Mucosa of descending colon (tissue), 3 donors: Measurements from ENCODE around the gene LTA4H. TPM values are rescaled to one million over a fixed set of nuclear protein-coding genes. Genes with fewer than 3 reads are reported as not detected.

Experiments
- ATAC-seq: fragments of 200-7000 bp; cut with Tn5 transposase; one replicate; pipeline ENCODE4 v1.9.1; 2020; ENCODE audit warnings: mild to moderate bottlenecking, moderate library complexity
- DNase-seq, 3 donors: peaks; one replicate each; pipeline ENCODE4 v3.0.0-alpha.2; 2020
- H3K36me3 ChIP-seq: fragments of 200-600 bp; one replicate; pipeline ENCODE4 v1.8.0; 2021; ENCODE audit warnings: low read depth, mild to moderate bottlenecking
- H3K4me1 ChIP-seq: fragments of 200-600 bp; one replicate; pipeline ENCODE4 v1.8.0; 2021; ENCODE audit warnings: low read depth, mild to moderate bottlenecking
- H3K4me3 ChIP-seq: fragments of 200-600 bp; one replicate; pipeline ENCODE4 v1.8.0; 2021; ENCODE audit warnings: mild to moderate bottlenecking
- H3K9me3 ChIP-seq: fragments of 200-600 bp; one replicate; pipeline ENCODE4 v1.8.0; 2021; ENCODE audit warnings: mild to moderate bottlenecking
- CTCF ChIP-seq: fragments of 200-600 bp; IDR thresholded peaks from one replicate; pipeline ENCODE4 v1.8.0; 2022; ENCODE audit warnings: antibody characterized with exemption, mild to moderate bottlenecking
- intact Hi-C, 2 donors: fragments of 100-400 bp; cut with DNase I in 1 of 2; cut with micrococcal nuclease in 1 of 2; formaldehyde crosslinking; loops; one replicate each; pipeline versions ENCODE4 v1.11.0 to v1.11.1; 2022; cut with DNase I, micrococcal nuclease
- total RNA-seq, 3 donors: library from RNA; stranded (reverse); fragmentation: NEBNext Ultra II Directional in 2 of 3; extraction: Animal tissue kit (Norgen Biotek cat#: 25700) in 2 of 3; gene quantifications; one replicate each; pipeline versions ENCODE4 v1.2.1 to v1.2.4, GENCODE V29; 2021 to 2023
- donor health status: DM: no; HTN: no; CAD: no; lungs with moderate emphysema.
- donor health status: DM: no; HTN: no; CAD: no.
- donor health status: DM: no; HTN: yes; CAD: no.

The LTA4H gene
- total RNA-seq, 3 donors from 2014 or later: 52.8 to 68.2 (median 56.9) TPM

- Histone ChIP-seq H3K4me3 (no peak overlapping the region), H3K36me3 (no peaks in the 10 kb centered on the region), H3K9me3 (no peaks in the 10 kb centered on the region), H3K4me1 (no peaks in the 10 kb centered on the region)
- no peak for TF ChIP-seq CTCF
- ATAC-seq (no peak), DNase-seq (no peak)
- intact Hi-C loops: no loop called here
These were observed 21.5 kb upstream of the LTA4H start for GRCh38 chr12:96056646-96057455.

GRCh38 chr12:96054244-96054610 is 18.8 kb upstream of the LTA4H start:
- no peak for DNase-seq
- intact Hi-C loops: no loop called here
- Histone ChIP-seq H3K36me3 (no peaks in the 10 kb centered on the region), H3K9me3 (no peaks in the 10 kb centered on the region), H3K4me1 (peaks cover 2% of the 10 kb centered on the region), H3K4me3 (no peak overlapping the region)
- no peak for ATAC-seq
- TF ChIP-seq CTCF: no peak

- ATAC-seq (no peak), DNase-seq (no peak)
- intact Hi-C loops: no loop called here
- peaks cover 5% of the 10 kb centered on the region for H3K4me1 ChIP-seq
- no peaks in the 10 kb centered on the region for H3K36me3 ChIP-seq
- TF ChIP-seq CTCF: no peak
- no peak overlapping the region for H3K4me3 ChIP-seq
- no peaks in the 10 kb centered on the region for H3K9me3 ChIP-seq
These were observed 18.3 kb upstream of the LTA4H start for GRCh38 chr12:96053476-96054243.

- Histone ChIP-seq H3K4me3 (no peak overlapping the region), H3K9me3 (no peaks in the 10 kb centered on the region), H3K36me3 (no peaks in the 10 kb centered on the region), H3K4me1 (peaks cover 17% of the 10 kb centered on the region)
- TF ChIP-seq CTCF: no peak
- ATAC-seq: no peak
- intact Hi-C loops: no loop called here
- DNase-seq: no peak
These were observed 16.5 kb upstream of the LTA4H start for GRCh38 chr12:96051756-96052485.

- DNase-seq: no peak
- TF ChIP-seq CTCF: no peak
- peaks cover 20% of the 10 kb centered on the region for H3K4me1 ChIP-seq
- intact Hi-C loops: no loop called here
- no peak overlapping the region for H3K4me3 ChIP-seq
- no peak for ATAC-seq
- H3K9me3 ChIP-seq: no peaks in the 10 kb centered on the region
- H3K36me3 ChIP-seq: no peaks in the 10 kb centered on the region
These were observed 14.8 kb upstream of the LTA4H start for GRCh38 chr12:96050139-96050538.
